T47D (cell line): ENCODE measurements around the gene PRKAR2B.
"Not testable (repeated sequence)": the region's sequence is repeated elsewhere in the genome, so short reads cannot be mapped to it uniquely, and the experiment has no call there.

Experiments used
- DNase-seq, 2 experiments: peaks; one replicate each; pipeline versions ENCODE4 v3.0.0 to v3.0.0-alpha.2; 2011 to 2012; ENCODE audit warnings: low read depth in 1 of 2, low spot score in 1 of 2
- JUND ChIP-seq: IDR thresholded peaks from 2 replicates; pipeline ENCODE4 v1.6.1; 2012; ENCODE audit warnings: low read depth
- in situ Hi-C: cut with HindIII; loops from 2 replicates; pipeline ENCODE4 v1.10.0; 2016; ENCODE audit warnings: low sequenced_read_pairs, low pct_unique_long_range_greater_than_20kb

PRKAR2B gene

DNA sequence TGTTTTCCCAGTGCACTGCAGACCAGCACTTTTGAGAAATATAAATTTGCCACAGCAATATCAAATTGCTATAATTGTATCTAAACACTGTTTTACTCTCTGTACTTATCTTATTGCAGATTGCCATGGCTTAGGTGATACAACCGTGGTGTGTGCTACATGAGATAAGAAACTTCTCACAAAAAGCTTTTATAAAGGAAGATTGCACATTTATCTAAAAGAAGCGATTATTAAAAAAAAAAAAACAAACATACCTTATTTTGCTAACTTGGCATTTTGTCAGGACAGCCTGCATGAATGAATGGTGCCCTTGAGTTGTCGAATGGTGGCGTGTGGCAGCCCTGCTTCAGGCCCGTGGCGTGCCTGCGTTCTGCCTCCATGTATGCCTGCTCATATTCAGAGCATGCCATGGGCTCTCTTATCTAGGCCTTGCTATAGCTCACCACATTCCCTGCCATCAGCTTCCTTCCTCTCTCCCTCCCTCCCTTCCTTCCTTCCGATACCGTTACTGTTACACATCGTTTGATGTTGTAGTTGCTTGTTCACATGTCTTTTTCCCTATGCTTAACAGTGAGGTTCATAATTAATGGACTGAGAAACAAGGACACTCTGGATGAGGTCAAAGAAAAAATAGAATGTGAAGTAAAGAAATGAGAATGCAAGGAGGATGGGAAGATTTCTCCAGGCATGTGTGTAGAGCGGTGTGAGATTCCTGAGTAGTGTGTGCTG lies 34.9 kb downstream of the PRKAR2B start:
- no peak for DNase-seq

DNA sequence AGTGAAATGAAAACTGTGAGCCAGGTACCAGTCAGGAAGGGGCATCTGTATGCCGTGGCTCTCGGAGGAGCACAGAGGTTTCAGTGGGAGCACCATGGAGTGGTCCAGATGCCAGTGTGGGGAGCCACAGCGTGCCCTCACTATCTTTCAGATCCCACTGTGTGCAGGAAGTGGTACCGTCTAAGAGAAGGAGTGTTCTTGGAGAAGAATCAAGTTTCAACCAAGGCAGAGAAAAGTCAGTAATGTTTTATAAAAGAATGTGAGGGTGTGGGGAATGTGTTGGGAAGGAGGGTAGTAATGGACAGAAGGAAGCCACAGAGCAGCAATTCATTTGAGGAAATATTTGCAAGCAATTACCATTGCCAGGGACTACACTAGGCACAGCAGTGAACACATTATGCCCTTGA lies 35.6 kb downstream of the PRKAR2B start:
- no peak for TF ChIP-seq JUND
- no peak for DNase-seq
- in situ Hi-C loops, result no loop called here

More for the DNA sequence above, 34.9 kb downstream of the PRKAR2B start:
- in situ Hi-C loops, result no loop called here
- no peak for TF ChIP-seq JUND

DNA sequence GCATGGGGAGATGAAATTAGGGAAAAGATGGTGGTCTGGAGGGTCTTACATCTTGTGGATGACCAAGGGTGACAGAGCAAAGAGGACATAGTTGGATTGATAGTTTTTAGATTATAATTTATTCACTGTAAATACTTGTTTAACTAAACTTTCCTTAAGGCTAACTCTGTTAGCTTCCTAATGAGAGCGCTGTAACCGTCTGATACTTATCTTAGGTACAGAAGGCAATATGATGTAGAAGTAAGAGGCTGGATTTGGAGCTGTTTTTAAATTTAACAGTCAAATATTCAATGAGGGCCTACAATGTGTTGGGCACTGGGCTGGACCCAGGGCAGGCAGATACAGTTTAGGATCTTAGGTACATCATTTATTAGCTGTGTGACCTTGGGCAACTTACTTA lies 36.0 kb downstream of the PRKAR2B start:
- in situ Hi-C loops, result no loop called here
- no peak for DNase-seq
- TF ChIP-seq JUND, result no peak

DNA sequence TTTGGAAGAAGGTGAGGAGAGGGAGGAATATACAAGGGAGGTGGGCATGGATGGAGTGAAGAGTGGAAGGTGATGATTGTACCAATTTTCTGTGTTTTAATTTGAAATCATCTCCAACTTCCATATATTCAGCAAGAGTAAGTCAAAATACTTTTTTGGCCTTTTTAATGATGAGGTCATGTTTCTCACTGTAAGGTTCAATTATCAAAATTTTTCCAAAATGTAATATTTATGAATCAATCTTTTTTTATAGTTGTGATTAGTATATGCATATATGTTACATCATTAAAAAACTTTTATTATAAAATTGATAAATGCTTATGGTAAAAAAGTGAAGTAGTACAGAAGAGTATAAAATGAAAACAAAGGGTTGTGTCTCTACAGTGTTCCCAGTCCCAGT lies 40.7 kb downstream of the PRKAR2B start:
- in situ Hi-C loops, result no loop called here
- no peak for DNase-seq
- TF ChIP-seq JUND, result no peak

DNA sequence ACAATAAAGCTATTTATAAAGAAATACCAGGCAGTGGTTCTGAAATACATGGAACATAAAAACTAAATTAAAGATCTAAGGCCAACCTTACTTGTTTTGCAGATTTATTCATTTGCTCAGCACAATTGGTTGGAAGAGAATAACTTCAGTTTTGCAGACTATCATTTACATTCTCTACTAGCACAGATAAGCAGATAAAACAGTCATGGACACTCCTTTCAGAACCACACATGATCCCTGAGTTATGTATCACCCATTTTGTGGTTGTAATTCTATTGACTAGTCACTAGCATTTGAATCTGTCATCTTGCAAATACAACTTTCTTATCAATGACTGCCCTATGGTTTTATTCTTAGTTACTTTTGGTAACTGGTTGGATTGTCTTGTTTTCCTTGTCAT lies 45.1 kb downstream of the PRKAR2B start:
- in situ Hi-C loops, result no loop called here
- TF ChIP-seq JUND, result no peak
- no peak for DNase-seq

DNA sequence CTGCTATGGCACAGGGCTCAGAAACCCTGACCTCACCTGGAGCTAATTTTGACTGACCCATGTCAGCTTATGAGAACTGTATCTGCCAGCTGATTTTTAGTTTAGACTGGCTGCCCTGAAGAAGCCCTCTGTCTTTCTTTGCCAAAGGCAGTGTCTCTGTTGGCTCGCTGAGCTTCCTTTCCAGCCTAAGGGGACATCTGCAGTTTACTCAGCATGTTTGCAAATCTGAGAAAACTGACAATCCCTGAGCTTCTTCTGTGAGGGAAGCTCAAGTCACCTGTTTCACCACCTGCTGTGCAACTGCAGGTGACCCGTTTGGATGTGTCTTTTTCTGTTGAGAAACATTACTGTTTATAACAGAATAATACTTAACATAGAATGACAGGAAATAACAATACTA lies 46.0 kb downstream of the PRKAR2B start:
- in situ Hi-C loops, result no loop called here
- no peak for TF ChIP-seq JUND
- DNase-seq, result peak in 1 of 2 experiments; percentile 10

DNA sequence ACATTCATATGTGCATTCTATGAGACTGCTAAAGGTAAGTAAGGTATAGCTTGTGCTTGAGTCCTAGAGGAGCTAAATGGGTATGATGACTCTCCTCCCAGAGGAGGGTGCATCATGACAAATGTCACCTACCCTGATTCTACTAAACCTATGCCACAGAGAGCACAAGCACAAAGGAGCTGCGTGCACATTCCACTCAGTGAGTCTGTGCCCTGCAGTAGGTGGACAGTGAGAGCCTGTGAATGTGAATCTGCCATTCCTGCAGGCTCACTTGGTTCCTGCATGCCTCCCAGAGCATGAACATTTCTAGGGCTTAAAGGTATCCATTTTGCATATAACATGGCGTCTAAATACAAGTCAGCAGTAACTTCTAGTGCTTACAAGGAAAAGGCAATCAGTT lies 46.8 kb downstream of the PRKAR2B start:
- no peak for DNase-seq
- in situ Hi-C loops, result no loop called here
- no peak for TF ChIP-seq JUND

DNA sequence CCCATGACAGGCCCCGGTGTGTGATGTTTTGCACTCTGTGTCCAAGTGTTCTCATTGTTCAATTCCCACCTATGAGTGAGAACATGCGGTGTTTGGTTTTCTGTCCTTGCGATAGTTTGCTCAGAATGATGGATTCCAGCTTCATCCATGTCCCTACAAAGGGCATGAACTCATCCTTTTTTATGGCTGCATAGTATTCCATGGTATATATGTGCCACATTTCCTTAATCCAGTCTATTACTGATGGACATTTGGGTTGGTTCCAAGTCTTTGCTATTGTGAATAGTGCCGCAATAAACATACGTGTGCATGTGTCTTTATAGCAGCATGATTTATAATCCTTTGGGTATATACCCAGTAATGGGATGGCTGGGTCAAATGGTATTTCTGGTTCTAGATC lies 49.2 kb downstream of the PRKAR2B start:
- in situ Hi-C loops, DNase-seq: not testable (repeated sequence)

DNA sequence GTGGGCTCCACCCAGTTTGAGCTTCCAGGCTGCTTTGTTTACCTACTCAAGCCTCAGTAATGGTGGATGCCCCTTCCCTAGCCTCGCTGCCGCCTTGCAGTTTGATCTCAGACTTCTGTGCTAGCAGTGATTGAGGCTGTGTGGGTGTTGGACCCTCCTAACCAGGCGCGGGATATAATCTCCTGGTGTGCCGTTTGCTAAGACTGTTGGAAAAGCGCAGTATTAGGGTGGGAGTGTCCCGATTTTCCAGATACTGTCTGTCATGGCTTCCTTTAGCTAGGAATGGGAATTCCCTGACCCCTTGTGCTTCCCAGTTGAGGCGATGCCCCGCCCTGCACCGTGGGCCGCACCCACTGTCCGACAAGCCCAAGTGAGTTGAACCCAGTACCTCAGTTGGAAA lies 54.6 kb downstream of the PRKAR2B start:
- in situ Hi-C loops, DNase-seq: not testable (repeated sequence)

DNA sequence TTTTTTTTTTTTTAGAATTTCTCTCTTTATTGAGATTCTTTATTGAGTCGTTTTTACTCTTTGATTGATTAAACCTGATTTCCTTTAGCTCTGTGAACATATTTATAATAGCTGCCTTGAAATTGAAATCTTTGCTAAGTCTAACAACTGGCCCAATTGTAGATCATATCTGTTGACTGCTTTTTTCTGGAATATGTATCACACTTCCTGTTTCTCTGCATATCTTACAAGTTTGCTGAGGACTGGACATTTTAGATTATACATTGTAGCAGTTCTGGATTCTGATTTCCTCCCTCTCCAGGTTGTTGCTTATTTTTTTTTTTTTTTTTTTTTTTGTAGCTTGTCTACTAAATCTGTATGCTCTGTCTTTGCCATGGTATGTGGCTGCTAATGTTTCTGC lies 56.3 kb downstream of the PRKAR2B start:
- in situ Hi-C loops, result no loop called here
- no peak for DNase-seq
- no peak for TF ChIP-seq JUND

DNA sequence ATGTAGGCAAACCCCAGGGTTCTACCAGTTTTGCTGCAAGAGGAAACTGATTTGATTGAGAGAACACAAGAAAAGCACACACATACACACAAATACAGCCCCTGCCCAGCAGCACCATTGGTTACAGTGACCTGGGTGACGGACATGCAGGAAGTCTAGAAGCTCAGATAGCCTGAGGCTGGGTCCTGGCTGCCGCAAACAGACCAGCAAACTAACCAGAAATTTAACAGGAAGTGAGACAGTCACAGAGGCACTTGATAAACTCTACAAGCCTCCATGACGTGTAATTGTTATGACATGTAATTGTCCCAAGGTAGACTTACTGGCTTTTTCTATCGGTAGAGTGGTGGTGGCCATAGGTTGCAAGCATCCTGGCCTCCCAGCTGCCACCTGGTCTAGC lies 58.9 kb downstream of the PRKAR2B start:
- in situ Hi-C loops, result no loop called here
- TF ChIP-seq JUND, result no peak
- peak in 1 of 2 experiments; percentile 65 for DNase-seq

DNA sequence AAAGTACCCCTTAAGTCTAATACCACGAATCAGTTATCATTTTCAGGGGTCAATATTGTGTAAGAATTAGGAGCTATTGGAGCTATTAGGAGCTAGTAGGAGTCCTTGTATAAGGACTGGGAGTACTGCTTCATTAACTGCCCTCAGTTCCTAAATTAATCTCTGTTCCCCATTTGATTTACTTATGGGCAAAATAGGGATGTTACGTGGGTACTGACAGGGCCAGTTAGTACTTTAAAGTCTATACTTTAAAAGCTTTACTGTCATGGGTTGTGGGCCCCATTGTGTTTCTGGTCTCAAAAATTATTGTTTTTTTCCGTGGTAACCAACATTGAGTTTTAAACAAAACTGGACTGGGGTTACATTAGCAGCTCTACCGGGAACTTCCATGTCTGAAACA lies 60.3 kb downstream of the PRKAR2B start:
- no peak for TF ChIP-seq JUND
- in situ Hi-C loops, result no loop called here
- no peak for DNase-seq

DNA sequence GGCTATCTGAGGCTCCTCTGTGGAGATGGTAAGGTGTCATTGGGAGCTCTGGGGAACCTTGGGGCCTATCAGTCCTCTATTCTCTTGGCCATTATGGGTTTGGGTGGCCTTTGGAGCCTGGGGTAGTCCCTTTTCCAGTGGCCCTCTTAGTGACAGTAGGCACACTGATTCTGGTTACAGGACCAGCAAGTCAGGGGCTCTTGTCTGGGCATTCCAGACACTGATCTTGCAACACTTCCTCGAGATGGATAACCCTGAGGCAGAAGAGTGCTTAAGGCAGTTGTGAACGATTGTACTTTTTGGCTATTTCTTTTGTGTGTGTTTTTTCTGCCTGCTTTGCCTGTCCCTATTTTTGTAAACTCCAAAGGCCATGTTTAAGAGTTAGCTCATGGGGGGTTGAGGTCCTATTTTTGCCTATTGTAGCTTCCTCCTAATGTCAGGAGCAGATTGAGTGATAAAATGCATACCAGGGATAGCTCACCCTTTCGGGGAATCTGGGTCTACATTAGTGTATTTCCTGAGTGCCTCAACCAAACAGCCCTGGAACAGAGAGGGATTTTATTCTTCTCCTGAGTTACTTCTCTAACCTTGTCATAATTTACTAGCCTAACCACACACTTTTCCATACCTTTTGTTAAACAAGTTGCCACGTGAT lies 61.2 kb downstream of the PRKAR2B start:
- DNase-seq, result no peak
- no peak for TF ChIP-seq JUND
- in situ Hi-C loops, result no loop called here
